Hindlimb muscle (tissue), 1 donor: ENCODE measurements around the gene SERPINA12. TPM values are rescaled to one million over a fixed set of nuclear protein-coding genes. Genes with fewer than 3 reads are reported as not detected.

Experiments used
- polyA plus RNA-seq: library from polyadenylated mRNA; unstranded; fragments of 120-200 nt; gene quantifications from one replicate; pipeline ENCODE4 v1.2.1, GENCODE V29; 2013; ENCODE audit not compliant: insufficient read length

Gene SERPINA12
- polyA plus RNA-seq, 1 donor: not detected

Other genes with a start within 250 kb of the SERPINA12 start
- gene SERPINA10, start 216.2 kb downstream of the SERPINA12 start, polyA plus RNA-seq: not detected
- not detected for gene SERPINA6, start 186.1 kb downstream of the SERPINA12 start, polyA plus RNA-seq
- gene SERPINA2, start 142.8 kb downstream of the SERPINA12 start, polyA plus RNA-seq: not detected
- 0.61 TPM for gene SERPINA1, start 120.9 kb downstream of the SERPINA12 start, polyA plus RNA-seq
- not detected for gene SERPINA11, start 56.7 kb downstream of the SERPINA12 start, polyA plus RNA-seq
- gene SERPINA9, start 33.3 kb downstream of the SERPINA12 start, polyA plus RNA-seq: not detected
- not detected for gene SERPINA4, start 52.0 kb upstream of the SERPINA12 start, polyA plus RNA-seq
- not detected for gene SERPINA5, start 72.0 kb upstream of the SERPINA12 start, polyA plus RNA-seq
- gene SERPINA3, start 102.9 kb upstream of the SERPINA12 start, polyA plus RNA-seq: not detected